HepG2 (cell line): ENCODE results near the gene TOM1L1. TPM values are rescaled to one million over a fixed set of nuclear protein-coding genes. Genes with fewer than 3 reads are reported as not detected.

Experiments
- DNMT3B ChIP-seq: conservative IDR thresholded peaks from 2 replicates; pipeline ENCODE4 v1.6.1; 2016; ENCODE audit warnings: missing biosample characterization, control low read depth
- FOXO1 ChIP-seq: sonication (generic); formaldehyde crosslinking; IDR thresholded peaks from 2 replicates; pipeline ENCODE4 v1.4.0; 2020; ENCODE audit warnings: missing genetic modification reagents
- GABPA ChIP-seq, 2 experiments: IDR thresholded peaks; 2 replicates each; pipeline ENCODE4 v1.6.1; 2011 to 2016; ENCODE audit warnings: low read depth in 2 of 2, low read length in 1 of 2, missing biosample characterization in 1 of 2, missing genetic modification characterization in 1 of 2
- GLI4 ChIP-seq: sonication (generic); formaldehyde crosslinking; IDR thresholded peaks from 2 replicates; pipeline ENCODE4 v1.5.1; 2020; ENCODE audit warnings: missing genetic modification reagents, mild to moderate bottlenecking, moderate library complexity, borderline replicate concordance
- HCFC1 ChIP-seq: fragments of 150-350 bp; IDR thresholded peaks from 2 replicates; pipeline ENCODE4 v1.6.1; 2014; ENCODE audit warnings: low read depth, low read length
- HNRNPUL1 ChIP-seq: fragments of 200-400 bp; formaldehyde crosslinking; IDR thresholded peaks from 2 replicates; pipeline ENCODE4 v1.6.1; 2017; ENCODE audit warnings: low read depth, mild to moderate bottlenecking, low read length, moderate library complexity
- KLF13 ChIP-seq: sonication (generic); formaldehyde crosslinking; IDR thresholded peaks from 2 replicates; pipeline ENCODE4 v1.4.0; 2020; ENCODE audit warnings: mild to moderate bottlenecking, missing genetic modification reagents
- MEIS2 ChIP-seq: sonication (generic); formaldehyde crosslinking; IDR thresholded peaks from 2 replicates; pipeline ENCODE4 v1.9.0; 2021; ENCODE audit warnings: mild to moderate bottlenecking, missing genetic modification reagents
- NKX3-1 ChIP-seq: sonication (generic); formaldehyde crosslinking; IDR thresholded peaks from 2 replicates; pipeline ENCODE4 v1.5.0; 2020; ENCODE audit warnings: missing genetic modification reagents
- NPAS2 ChIP-seq: sonication (generic); formaldehyde crosslinking; IDR thresholded peaks from 2 replicates; pipeline ENCODE4 v1.8.0; 2022; ENCODE audit warnings: mild to moderate bottlenecking, missing genetic modification reagents, borderline replicate concordance
- PLSCR1 ChIP-seq: sonication (generic); formaldehyde crosslinking; IDR thresholded peaks from 2 replicates; pipeline ENCODE4 v1.5.0; 2020; ENCODE audit warnings: missing genetic modification reagents, mild to moderate bottlenecking, borderline replicate concordance
- RAD51 ChIP-seq: fragments of 450-650 bp; IDR thresholded peaks from 2 replicates; pipeline ENCODE4 v1.6.1; 2016; ENCODE audit warnings: borderline replicate concordance
- SKIL ChIP-seq: sonication (generic); formaldehyde crosslinking; IDR thresholded peaks from 2 replicates; pipeline ENCODE4 v1.8.0; 2022; ENCODE audit warnings: missing genetic modification reagents, mild to moderate bottlenecking, moderate library complexity, borderline replicate concordance
- ZBTB25 ChIP-seq: IDR thresholded peaks from 2 replicates; pipeline ENCODE4 v1.6.1; 2018; ENCODE audit warnings: missing genetic modification reagents
- ZBTB26 ChIP-seq: IDR thresholded peaks from 2 replicates; pipeline ENCODE4 v1.6.1; 2016; ENCODE audit warnings: missing compliant biosample characterization, missing genetic modification reagents, borderline replicate concordance
- ZBTB7A ChIP-seq: sonication (generic); formaldehyde crosslinking; IDR thresholded peaks from 2 replicates; pipeline ENCODE4 v1.8.0; 2022; ENCODE audit warnings: mild to moderate bottlenecking, missing genetic modification reagents
- ZFP62 ChIP-seq: sonication (generic); formaldehyde crosslinking; IDR thresholded peaks from 2 replicates; pipeline ENCODE4 v1.4.0; 2020; ENCODE audit warnings: missing genetic modification reagents
- ZFP82 ChIP-seq: sonication (generic); formaldehyde crosslinking; IDR thresholded peaks from 2 replicates; pipeline ENCODE4 v1.5.1; 2020; ENCODE audit warnings: mild to moderate bottlenecking, missing genetic modification reagents, borderline replicate concordance
- ZNF256 ChIP-seq: sonication (generic); formaldehyde crosslinking; conservative IDR thresholded peaks from 2 replicates; pipeline ENCODE4 v1.4.0; 2020; ENCODE audit warnings: missing genetic modification reagents
- ZNF274 ChIP-seq: sonication (generic); formaldehyde crosslinking; IDR thresholded peaks from 2 replicates; pipeline ENCODE4 v1.5.1; 2020; ENCODE audit warnings: mild to moderate bottlenecking, missing genetic modification reagents
- ZNF275 ChIP-seq: sonication (generic); formaldehyde crosslinking; IDR thresholded peaks from 2 replicates; pipeline ENCODE4 v1.8.0; 2022; ENCODE audit warnings: missing genetic modification reagents, mild to moderate bottlenecking, inconsistent platforms, borderline replicate concordance
- ZNF441 ChIP-seq: sonication (generic); formaldehyde crosslinking; IDR thresholded peaks from 2 replicates; pipeline ENCODE4 v1.7.0; 2021; ENCODE audit warnings: missing genetic modification reagents, borderline replicate concordance
- ZNF788 ChIP-seq: sonication (generic); formaldehyde crosslinking; IDR thresholded peaks from 2 replicates; pipeline ENCODE4 v1.5.0; 2020; ENCODE audit warnings: mild to moderate bottlenecking, missing genetic modification reagents, borderline replicate concordance
- polyA plus RNA-seq, 8 experiments: library from polyadenylated mRNA; depleted of rRNA in 3 of 8; stranded (reverse) in 7 of 8; unstranded in 1 of 8; fragments of >200 nt; fragmentation: Illumina TruSeq in 4 of 8; extraction: Trizol in 4 of 8; gene quantifications; 2 replicates each; pipeline versions ENCODE4 v1.2.1 to v1.2.3, GENCODE V29; 2011 to 2016; ENCODE audit warnings: low read depth in 4 of 8, missing spikeins in 1 of 8, mixed read lengths in 1 of 8; ENCODE audit not compliant: insufficient read depth in 1 of 8
- total RNA-seq, 5 experiments: library from RNA; depleted of rRNA; stranded (reverse); fragments of >200 nt; fragmentation: Illumina TruSeq; extraction: Trizol; gene quantifications; 2 replicates each; pipeline ENCODE4 v1.2.3, GENCODE V29; 2016; ENCODE audit warnings: low read depth in 1 of 5

Gene TOM1L1
- total and polyA plus RNA-seq, 2 of the 13 experiments (the other 11 are each of a cell fraction or from before 2014, with no cell fraction given) = 45.3 to 51.3 TPM

- TF ChIP-seq ZBTB25 (CRISPR knock-in tag) (peak; percentile 79; the same call in 1 of the 2 replicates), HNRNPUL1 (no peak), GABPA (IDR thresholded peaks at IDR 0.05; ENCODE audit: low read depth, low read length) (no peak), GABPA (CRISPR knock-in tag; IDR thresholded peaks at IDR 0.05; ENCODE audit: low read depth) (peak; percentile 13; the same call in 1 of the 2 replicates), KLF13 (CRISPR knock-in tag) (no peak), SKIL (0 out of 2 replicates have a peak, but pooled peaks have one; percentile 26), DNMT3B (CRISPR knock-in tag) (no peak), NKX3-1 (CRISPR knock-in tag) (no peak), ZNF275 (CRISPR knock-in tag) (no peak), ZFP82 (CRISPR knock-in tag) (no peak), MEIS2 (no peak; the same call in 1 of the 2 replicates), GLI4 (CRISPR knock-in tag) (no peak; the same call in 1 of the 2 replicates), ZNF256 (no peak; the same call in 1 of the 2 replicates), ZNF788 (CRISPR knock-in tag) (peak; percentile 59; the same call in 1 of the 2 replicates), RAD51 (no peak), ZNF274 (peak; percentile 60; the same call in 1 of the 2 replicates), ZBTB7A (no peak), ZNF441 (peak; percentile 89; the same call in 1 of the 2 replicates), NPAS2 (CRISPR knock-in tag) (no peak), PLSCR1 (CRISPR knock-in tag) (no peak), HCFC1 (no peak), ZFP62 (CRISPR knock-in tag) (no peak), ZBTB26 (CRISPR knock-in tag) (no peak; the same call in 1 of the 2 replicates), FOXO1 (0 out of 2 replicates have a peak, but pooled peaks have one; percentile 8)
Measured at GRCh38 chr17:54900457-54901229, at the start of gene TOM1L1 (continued).
